GM19025 (cell line): ENCODE results near the gene EIF4A2.
"Not testable (repeated sequence)": the region's sequence is repeated elsewhere in the genome, so short reads cannot be mapped to it uniquely, and the experiment has no call there.

ENCODE experiments used
- ATAC-seq: cut with Tn5 transposase; IDR thresholded peaks from one replicate; pipeline ENCODE4 v1.9.1; 2021; ENCODE audit warnings: mild to moderate bottlenecking, low read depth, moderate library complexity; ENCODE audit not compliant: unreplicated experiment

Gene EIF4A2

DNA sequence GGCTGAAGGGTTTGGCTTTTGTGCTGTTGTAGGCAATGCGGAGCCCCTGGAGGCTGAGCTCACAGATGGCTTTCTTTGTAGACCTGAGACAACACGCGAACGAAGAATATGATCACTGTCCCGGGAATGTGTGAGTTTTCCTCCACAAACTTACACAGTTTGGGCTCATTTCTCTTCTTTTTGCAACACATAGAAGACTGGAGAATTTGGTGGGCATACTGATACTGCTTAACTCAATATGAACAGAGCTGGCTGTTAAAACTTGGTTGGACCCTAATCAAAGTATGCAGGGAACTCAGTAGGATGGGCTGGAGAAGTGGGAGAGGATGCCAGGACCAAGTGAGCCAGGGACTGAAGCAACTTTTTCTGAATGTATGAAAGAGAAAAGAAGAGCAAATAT is 35.1 kb downstream of the EIF4A2 start:
- no peak for ATAC-seq

GRCh38 chr3:186818956-186819355 is 35.6 kb downstream of the EIF4A2 start:
- no peak for ATAC-seq

- no peak for ATAC-seq
These were observed 38.3 kb downstream of the EIF4A2 start for GRCh38 chr3:186821429-186822387.

- not testable (repeated sequence) for ATAC-seq
These were observed 39.0 kb downstream of the EIF4A2 start for GRCh38 chr3:186822388-186822759.

DNA sequence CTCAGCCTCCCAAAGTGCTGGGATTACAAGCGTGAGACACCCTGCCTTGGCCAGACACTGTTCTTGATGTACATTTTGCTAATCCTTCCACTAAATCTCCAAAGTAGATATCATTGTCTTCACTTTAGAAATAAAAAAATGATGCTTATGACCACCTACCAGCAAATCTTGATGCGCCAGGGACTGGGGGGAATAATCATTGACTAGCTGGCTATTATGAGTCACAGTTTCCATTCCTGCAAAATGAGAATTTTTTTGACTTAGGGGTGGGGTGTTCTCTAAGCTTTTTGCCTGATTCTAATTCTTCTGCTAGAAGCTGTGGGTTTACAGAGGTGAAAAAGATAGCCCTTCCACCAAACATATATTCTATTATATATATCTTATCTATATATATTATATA is 40.0 kb downstream of the EIF4A2 start:
- ATAC-seq, result no peak

DNA sequence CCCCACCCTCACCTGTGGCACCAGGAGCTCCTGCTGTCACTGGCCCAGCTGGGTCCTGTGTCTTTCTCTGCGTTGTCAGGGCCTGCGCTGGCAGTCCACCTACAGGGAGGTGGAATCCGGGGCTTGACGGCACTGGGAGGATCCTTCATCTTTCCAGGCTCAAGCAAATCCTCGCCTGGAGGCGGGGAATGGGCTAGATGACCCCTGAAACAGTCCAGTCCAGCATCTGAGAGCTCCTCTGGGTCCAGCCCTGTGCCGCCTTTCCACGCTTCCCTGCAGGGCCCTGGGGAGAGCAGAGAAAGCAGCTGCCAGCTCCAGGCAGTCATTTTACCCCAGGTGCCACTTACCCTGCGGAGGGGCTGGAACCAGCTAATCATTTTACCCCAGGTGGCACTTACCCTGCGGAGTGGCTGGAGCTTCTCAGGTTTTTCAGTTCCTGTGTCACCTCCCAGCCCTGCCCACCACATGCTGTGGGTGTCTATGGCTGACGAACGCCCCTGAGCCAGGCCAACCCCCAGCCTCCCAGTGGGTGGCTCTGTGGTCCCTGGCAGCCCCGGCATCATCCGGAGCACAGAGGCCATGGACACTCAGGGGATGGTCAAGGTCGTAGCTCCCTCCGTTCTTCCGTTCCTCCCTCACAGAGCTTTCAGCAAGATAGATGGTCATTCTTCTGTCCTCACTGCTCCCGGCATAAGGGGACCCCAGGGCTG is 41.2 kb downstream of the EIF4A2 start:
- ATAC-seq, result no peak

DNA sequence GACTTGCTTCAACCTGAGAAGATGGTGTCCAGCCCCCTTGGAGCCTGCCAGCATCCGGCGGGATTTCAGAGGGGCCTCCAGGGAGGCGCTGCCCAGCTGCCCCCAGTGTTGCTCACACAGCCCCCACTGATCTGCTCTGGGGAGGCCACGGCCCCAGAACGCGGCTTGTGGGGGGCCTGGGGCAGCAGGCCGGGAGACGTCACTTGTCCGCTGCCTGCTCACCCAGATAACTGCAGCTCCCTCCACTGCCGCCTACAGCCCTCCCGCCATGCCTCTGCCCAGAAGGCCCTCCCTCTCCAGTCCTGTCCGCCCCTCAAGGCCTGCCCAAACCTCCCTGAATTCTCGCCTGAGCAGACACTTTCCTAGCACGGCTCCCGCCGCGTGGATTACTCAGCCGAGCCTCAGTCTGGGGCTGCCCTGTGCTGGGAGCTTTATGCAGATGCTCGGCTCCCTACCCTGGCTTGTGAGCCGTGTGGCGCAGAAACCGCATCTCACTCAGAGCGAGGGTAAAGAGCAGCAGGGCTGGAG is 42.0 kb downstream of the EIF4A2 start:
- no peak for ATAC-seq

DNA sequence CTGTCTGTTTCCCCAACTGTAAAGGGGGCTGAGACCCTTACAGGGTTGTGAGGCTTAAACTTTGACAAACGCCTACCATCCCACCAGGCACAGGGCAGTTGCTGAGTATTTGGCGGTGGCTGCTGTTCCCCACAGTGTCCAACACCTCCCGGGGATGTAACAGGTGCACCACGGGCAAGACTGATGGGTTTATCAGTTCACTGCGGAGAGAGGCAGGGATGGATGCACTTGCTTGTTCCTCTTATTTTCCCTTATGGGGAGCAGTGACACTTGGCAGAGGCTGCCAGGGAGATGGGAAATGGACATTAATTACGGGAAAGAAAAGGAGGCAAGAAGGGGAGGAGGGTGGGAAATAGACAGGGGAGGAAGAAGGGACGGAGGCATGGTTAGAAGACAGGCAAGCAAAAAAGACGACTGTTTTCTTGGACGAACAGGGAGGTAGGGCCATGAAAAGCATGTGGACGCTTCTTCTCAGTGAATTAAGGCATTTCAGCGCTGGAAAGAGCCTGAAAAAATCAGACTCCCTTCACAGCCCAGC is 42.6 kb downstream of the EIF4A2 start:
- ATAC-seq, result no peak

DNA sequence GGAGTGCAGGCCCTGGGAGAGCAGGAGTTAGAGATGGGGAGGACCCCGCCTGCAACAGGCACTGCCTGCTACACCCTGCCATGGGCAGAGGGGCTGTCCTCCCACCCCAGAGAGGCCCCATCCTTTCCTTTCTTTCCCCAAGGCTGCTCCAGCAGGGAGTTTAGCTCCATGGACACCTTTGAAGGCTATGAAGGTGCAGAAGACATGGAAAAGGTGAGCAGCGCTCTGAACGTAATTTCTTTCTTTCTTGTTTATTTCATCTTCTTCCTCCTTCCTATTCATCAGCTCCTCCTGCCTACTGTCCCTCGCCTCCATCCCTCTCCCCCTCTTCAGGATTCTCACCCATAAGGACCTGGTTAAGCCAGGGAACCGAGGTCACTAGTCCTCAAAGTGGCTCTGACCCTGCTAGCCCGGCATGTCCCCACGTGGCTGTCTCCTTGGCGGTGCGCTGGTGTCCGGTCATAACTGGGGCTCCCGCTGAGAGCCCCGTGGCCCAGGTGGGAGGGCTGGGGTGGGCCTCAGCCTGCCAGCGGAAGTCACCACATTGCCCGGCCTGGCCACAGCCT is 43.1 kb downstream of the EIF4A2 start:
- no peak for ATAC-seq

DNA sequence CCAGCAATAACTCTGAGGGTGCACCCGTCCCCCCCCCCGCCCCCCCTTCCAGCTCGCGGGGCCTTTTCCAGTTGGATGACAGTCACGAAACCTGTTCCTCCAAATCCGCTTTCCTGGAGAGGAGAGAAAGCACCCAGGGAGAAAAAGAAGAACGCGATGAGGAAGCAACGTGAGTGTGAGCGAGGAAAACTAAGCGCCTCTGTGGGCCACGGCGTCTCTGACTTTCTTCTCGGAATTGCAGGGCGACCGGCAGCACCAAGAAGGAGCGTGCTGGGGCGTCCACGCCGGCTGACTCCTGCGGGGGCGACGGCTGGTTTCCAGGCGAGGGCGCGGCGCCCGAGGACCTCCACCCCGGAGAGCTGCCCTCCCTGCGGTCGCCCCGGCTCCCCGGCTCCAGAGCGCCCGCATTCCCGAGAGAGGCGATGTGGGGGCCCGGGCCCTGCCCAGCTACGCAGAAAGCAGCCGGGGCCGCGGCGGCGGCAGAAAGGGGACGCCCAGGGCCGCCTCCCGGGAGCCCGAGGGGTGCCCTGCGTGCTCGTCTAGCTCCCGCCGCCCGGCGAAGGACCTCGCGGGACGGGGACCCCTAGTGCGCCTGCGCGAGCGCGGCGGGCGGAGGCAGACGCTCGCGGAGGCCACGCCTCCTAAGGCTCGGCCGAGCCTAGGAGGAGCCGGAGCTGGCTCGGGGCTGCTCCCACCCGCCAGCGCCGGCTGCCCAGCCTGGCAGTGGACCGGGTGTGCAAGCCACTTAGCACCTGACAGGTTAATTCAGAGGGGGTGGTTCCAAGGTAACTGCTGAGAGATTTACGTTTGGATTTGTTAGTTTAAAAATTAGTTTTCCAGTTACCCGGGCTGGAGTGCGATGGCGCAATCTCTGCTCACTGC is 43.8 kb downstream of the EIF4A2 start:
- ATAC-seq, result peak; percentile 83

GRCh38 chr3:186828340-186828739 is 45.0 kb downstream of the EIF4A2 start:
- ATAC-seq, result no peak

GRCh38 chr3:186831798-186832197 is 48.4 kb downstream of the EIF4A2 start:
- no peak for ATAC-seq

GRCh38 chr3:186832276-186832675 is 48.9 kb downstream of the EIF4A2 start:
- no peak for ATAC-seq
